GM23248 (cell line): ENCODE measurements around the gene DGKI.

Experiments
- EZH2 ChIP-seq: fragments of 200-600 bp; sonication (generic); IDR thresholded peaks from 2 replicates; pipeline ENCODE4 v1.6.1; 2018; ENCODE audit warnings: antibody characterized with exemption, mild to moderate bottlenecking; ENCODE audit not compliant: insufficient read depth, poor library complexity, severe bottlenecking
- EZH2phosphoT487 ChIP-seq: fragments of 200-600 bp; sonication (generic); IDR thresholded peaks from 2 replicates; pipeline ENCODE4 v1.6.1; 2018; ENCODE audit warnings: antibody characterized with exemption, moderate library complexity, mild to moderate bottlenecking, low read depth; ENCODE audit not compliant: insufficient read depth

DNA sequence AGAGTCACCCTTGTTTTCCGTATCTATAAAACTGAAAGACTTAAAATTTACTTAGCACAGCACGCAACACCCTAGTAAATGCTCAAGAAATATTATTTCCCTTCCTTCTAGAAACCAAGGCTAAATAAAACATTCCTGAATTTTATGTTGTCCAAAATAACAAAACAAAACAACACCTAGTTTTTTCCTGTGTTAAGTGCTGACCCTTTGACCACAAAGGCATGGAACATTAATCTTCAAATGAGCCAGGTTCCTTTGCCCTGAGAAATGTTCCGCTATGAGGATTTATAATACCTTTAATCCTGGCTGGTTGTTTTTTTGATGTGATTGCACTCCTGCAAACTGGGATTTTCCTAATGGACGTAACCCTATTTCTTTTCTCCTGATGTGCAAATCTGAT lies 29.0 kb upstream of the DGKI start:
- TF ChIP-seq EZH2 (no peak), EZH2phosphoT487 (no peak)
